ENCODE measurements around the gene MANBA. TPM values are rescaled to one million over a fixed set of nuclear protein-coding genes. Genes with fewer than 3 reads are reported as not detected.

Gene MANBA
- total and polyA plus RNA-seq, 2 of the 13 experiments (the other 11 are each of a cell fraction or from before 2014, with no cell fraction given) = 11.7 to 33.3 TPM

DNA sequence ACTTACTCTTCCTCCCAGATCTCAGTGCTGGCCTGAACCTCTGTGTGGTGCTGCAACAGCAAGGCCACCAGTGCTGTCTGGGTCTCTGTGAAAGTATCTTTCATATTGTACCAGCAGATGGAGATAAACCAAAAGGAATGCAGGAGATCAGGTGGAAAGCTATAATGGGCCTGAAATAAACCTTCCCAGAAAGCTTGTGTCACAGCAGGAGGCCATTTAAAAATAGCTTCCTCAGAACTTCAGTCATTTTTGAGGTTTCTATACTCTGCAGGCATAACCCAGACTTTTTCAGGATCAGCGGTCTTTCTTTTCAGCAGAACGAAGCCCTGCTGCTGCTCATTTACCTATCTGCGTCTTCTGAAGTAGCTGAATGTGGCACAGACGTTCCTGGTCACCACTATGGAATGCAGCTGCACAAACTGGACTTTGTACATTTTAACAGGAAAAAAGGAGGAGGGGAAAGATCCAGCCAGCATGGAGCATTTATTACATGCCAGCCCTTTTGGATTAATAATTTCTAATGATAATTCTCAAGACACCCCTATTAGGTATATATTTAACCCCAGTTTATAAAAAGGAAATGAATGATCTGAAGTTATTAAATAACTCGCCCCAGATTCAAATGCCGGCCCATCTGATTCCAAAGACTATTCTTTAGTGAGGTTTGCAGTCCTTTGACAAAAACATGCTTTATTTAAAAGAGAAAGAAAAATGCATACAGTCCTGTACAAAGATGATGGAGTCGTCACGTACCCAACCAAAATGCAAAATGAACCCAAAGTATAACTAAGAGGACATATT, 139.9 kb downstream of the MANBA start (continued):
- TF ChIP-seq, protein P1, sequence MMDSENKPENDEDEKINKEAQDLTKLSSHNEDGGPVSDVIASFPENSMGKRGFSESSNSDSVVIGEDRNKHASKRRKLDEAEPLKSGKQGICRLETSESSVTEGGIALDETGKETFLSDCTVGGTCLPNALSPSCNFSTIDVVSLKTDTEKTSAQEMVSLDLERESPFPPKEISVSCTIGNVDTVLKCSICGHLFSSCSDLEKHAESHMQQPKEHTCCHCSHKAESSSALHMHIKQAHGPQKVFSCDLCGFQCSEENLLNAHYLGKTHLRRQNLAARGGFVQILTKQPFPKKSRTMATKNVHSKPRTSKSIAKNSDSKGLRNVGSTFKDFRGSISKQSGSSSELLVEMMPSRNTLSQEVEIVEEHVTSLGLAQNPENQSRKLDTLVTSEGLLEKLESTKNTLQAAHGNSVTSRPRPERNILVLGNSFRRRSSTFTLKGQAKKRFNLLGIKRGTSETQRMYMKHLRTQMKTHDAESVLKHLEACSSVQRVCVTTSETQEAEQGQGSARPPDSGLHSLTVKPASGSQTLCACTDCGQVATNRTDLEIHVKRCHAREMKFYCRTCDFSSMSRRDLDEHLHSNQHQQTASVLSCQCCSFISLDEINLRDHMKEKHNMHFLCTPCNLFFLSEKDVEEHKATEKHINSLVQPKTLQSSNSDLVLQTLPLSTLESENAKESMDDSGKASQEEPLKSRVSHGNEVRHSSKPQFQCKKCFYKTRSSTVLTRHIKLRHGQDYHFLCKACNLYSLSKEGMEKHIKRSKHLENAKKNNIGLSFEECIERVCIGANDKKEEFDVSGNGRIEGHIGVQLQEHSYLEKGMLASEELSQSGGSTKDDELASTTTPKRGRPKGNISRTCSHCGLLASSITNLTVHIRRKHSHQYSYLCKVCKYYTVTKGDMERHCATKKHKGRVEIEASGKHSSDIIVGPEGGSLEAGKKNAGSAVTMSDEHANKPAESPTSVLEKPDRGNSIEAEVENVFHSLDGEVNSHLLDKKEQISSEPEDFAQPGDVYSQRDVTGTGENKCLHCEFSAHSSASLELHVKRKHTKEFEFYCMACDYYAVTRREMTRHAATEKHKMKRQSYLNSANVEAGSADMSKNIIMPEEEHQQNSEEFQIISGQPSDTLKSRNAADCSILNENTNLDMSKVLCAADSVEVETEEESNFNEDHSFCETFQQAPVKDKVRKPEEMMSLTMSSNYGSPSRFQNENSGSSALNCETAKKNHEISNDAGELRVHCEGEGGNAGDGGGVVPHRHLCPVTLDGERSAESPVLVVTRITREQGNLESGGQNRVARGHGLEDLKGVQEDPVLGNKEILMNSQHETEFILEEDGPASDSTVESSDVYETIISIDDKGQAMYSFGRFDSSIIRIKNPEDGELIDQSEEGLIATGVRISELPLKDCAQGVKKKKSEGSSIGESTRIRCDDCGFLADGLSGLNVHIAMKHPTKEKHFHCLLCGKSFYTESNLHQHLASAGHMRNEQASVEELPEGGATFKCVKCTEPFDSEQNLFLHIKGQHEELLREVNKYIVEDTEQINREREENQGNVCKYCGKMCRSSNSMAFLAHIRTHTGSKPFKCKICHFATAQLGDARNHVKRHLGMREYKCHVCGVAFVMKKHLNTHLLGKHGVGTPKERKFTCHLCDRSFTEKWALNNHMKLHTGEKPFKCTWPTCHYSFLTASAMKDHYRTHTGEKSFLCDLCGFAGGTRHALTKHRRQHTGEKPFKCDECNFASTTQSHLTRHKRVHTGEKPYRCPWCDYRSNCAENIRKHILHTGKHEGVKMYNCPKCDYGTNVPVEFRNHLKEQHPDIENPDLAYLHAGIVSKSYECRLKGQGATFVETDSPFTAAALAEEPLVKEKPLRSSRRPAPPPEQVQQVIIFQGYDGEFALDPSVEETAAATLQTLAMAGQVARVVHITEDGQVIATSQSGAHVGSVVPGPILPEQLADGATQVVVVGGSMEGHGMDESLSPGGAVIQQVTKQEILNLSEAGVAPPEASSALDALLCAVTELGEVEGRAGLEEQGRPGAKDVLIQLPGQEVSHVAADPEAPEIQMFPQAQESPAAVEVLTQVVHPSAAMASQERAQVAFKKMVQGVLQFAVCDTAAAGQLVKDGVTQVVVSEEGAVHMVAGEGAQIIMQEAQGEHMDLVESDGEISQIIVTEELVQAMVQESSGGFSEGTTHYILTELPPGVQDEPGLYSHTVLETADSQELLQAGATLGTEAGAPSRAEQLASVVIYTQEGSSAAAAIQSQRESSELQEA (CRISPR knock-in tag; IDR thresholded peaks at IDR 0.05; ENCODE audit: not compliant biosample characterization) = no peak
- peak; percentile 60 for TF ChIP-seq HDAC1 (CRISPR knock-in tag; IDR thresholded peaks at IDR 0.05)
- no peak for TF ChIP-seq JARID2 (CRISPR knock-in tag; IDR thresholded peaks at IDR 0.05; ENCODE audit: insufficient replicate concordance)
- no peak for TF ChIP-seq RFXAP (CRISPR knock-in tag; IDR thresholded peaks at IDR 0.05; ENCODE audit: borderline replicate concordance)
- TF ChIP-seq ZNF354B (CRISPR knock-in tag; IDR thresholded peaks at IDR 0.05) = no peak
- TF ChIP-seq, protein P2, sequence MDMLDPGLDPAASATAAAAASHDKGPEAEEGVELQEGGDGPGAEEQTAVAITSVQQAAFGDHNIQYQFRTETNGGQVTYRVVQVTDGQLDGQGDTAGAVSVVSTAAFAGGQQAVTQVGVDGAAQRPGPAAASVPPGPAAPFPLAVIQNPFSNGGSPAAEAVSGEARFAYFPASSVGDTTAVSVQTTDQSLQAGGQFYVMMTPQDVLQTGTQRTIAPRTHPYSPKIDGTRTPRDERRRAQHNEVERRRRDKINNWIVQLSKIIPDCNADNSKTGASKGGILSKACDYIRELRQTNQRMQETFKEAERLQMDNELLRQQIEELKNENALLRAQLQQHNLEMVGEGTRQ (IDR thresholded peaks at IDR 0.05; ENCODE audit: low read depth, low read length) = no peak
- TF ChIP-seq, protein P2 (CRISPR knock-in tag; IDR thresholded peaks at IDR 0.05; ENCODE audit: borderline replicate concordance) = no peak
- TF ChIP-seq SCMH1 (CRISPR knock-in tag; IDR thresholded peaks at IDR 0.05; ENCODE audit: borderline replicate concordance) = no peak
- no peak for TF ChIP-seq SMARCE1 (IDR thresholded peaks at IDR 0.05; ENCODE audit: borderline replicate concordance)
- TF ChIP-seq, protein P3, sequence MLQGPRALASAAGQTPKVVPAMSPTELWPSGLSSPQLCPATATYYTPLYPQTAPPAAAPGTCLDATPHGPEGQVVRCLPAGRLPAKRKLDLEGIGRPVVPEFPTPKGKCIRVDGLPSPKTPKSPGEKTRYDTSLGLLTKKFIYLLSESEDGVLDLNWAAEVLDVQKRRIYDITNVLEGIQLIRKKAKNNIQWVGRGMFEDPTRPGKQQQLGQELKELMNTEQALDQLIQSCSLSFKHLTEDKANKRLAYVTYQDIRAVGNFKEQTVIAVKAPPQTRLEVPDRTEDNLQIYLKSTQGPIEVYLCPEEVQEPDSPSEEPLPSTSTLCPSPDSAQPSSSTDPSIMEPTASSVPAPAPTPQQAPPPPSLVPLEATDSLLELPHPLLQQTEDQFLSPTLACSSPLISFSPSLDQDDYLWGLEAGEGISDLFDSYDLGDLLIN (CRISPR knock-in tag; IDR thresholded peaks at IDR 0.05; ENCODE audit: borderline replicate concordance) = no peak
- no peak for TF ChIP-seq ZNF253 (CRISPR knock-in tag; IDR thresholded peaks at IDR 0.05; ENCODE audit: borderline replicate concordance)
- TF ChIP-seq, protein P4, sequence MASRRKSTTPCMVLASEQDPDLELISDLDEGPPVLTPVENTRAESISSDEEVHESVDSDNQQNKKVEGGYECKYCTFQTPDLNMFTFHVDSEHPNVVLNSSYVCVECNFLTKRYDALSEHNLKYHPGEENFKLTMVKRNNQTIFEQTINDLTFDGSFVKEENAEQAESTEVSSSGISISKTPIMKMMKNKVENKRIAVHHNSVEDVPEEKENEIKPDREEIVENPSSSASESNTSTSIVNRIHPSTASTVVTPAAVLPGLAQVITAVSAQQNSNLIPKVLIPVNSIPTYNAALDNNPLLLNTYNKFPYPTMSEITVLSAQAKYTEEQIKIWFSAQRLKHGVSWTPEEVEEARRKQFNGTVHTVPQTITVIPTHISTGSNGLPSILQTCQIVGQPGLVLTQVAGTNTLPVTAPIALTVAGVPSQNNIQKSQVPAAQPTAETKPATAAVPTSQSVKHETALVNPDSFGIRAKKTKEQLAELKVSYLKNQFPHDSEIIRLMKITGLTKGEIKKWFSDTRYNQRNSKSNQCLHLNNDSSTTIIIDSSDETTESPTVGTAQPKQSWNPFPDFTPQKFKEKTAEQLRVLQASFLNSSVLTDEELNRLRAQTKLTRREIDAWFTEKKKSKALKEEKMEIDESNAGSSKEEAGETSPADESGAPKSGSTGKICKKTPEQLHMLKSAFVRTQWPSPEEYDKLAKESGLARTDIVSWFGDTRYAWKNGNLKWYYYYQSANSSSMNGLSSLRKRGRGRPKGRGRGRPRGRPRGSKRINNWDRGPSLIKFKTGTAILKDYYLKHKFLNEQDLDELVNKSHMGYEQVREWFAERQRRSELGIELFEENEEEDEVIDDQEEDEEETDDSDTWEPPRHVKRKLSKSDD (CRISPR knock-in tag; IDR thresholded peaks at IDR 0.05; ENCODE audit: low read depth) = no peak
- TF ChIP-seq RXRA (CRISPR knock-in tag; IDR thresholded peaks at IDR 0.05) = no peak
- no peak for TF ChIP-seq ZMYM3 (CRISPR knock-in tag; IDR thresholded peaks at IDR 0.05)
